Sigmoid colon (tissue), 7 donors: ENCODE data around the gene CNOT1. TPM values are rescaled to one million over a fixed set of nuclear protein-coding genes. Genes with fewer than 3 reads are reported as not detected.

Experiments
- DNase-seq: peaks from one replicate; pipeline ENCODE4 v3.0.0-alpha.2; 2019
- H3K27ac ChIP-seq, 4 donors: fragments of 200-600 bp; sonication (generic); one replicate each; pipeline ENCODE4 v1.5.1; 2016 to 2019; ENCODE audit warnings: mild to moderate bottlenecking in 1 of 4
- H3K27me3 ChIP-seq, 3 donors: fragments of 200-600 bp; sonication (generic); one replicate each; pipeline ENCODE4 v1.5.1; 2019; ENCODE audit warnings: mild to moderate bottlenecking in 1 of 3
- H3K36me3 ChIP-seq, 4 donors: fragments of 200-600 bp; sonication (generic); one replicate each; pipeline ENCODE4 v1.5.1; 2016 to 2019
- H3K4me1 ChIP-seq, 4 donors: fragments of 200-600 bp; sonication (generic); one replicate each; pipeline ENCODE4 v1.5.1; 2017 to 2019
- H3K4me3 ChIP-seq, 4 donors: fragments of 200-600 bp; sonication (generic); one replicate each; pipeline ENCODE4 v1.5.1; 2017 to 2019; ENCODE audit warnings: mild to moderate bottlenecking in 2 of 4, moderate library complexity in 1 of 4
- H3K9me3 ChIP-seq, 4 donors: fragments of 200-600 bp in 3 of 4; sonication (generic) in 3 of 4; one replicate each; pipeline versions ENCODE4 v1.5.1 to v1.6.1; 2013 to 2019
- CTCF ChIP-seq, 4 experiments: fragments of 450-650 bp in 3 of 4; fragments of 200-600 bp in 1 of 4; IDR thresholded peaks; one replicate each; pipeline ENCODE4 v1.5.1; 2016 to 2019; ENCODE audit warnings: antibody characterized with exemption in 4 of 4, mild to moderate bottlenecking in 3 of 4, moderate library complexity in 2 of 4
- EP300 ChIP-seq, 4 donors: sonication (generic); formaldehyde crosslinking; IDR thresholded peaks; one replicate each; pipeline ENCODE4 v1.6.1; 2017; ENCODE audit warnings: antibody characterized with exemption in 4 of 4
- POLR2A ChIP-seq, 2 donors: fragments of 450-650 bp; IDR thresholded peaks; one replicate each; pipeline ENCODE4 v1.6.1; 2016; ENCODE audit warnings: antibody characterized with exemption in 2 of 2, mild to moderate bottlenecking in 2 of 2, moderate library complexity in 2 of 2
- POLR2AphosphoS5 ChIP-seq, 4 donors: sonication (generic); formaldehyde crosslinking; IDR thresholded peaks; one replicate each; pipeline ENCODE4 v1.6.1; 2017; ENCODE audit warnings: antibody characterized with exemption in 4 of 4
- WGBS, 2 donors: extraction: QIAGEN DNeasy Blood & Tissue Kit; methylation state at CpG; one replicate each; pipeline ENCODE4 v1.1.7; 2013; 5-methylcytosine and 5-hydroxymethylcytosine counted together
- intact Hi-C: fragments of 100-400 bp; cut with DNase I; formaldehyde crosslinking; loops from one replicate; pipeline ENCODE4 v1.15.1; 2023
- polyA plus RNA-seq, 3 donors: library from polyadenylated mRNA; stranded (reverse); fragments of 200-250 nt; gene quantifications; one replicate each; pipeline ENCODE4 v1.2.3, GENCODE V29; 2013
- total RNA-seq, 4 donors: library from RNA; depleted of rRNA; stranded (reverse); fragments of >200 nt; gene quantifications; one replicate each; pipeline ENCODE4 v1.1.0, GENCODE V29; 2016
- donor health status: healthy with polysubstance abuse.
- donor health status: Bipolar disorder and iron deficiency.
- donor health status: healthy.

Gene CNOT1
- total and polyA plus RNA-seq, 7 donors = 61.3 to 112 (median 79.6) TPM

- no peaks in the 10 kb centered on the region for H3K27me3 ChIP-seq
- WGBS, 2 donors = 93 to 96% methylated on average over 3 of the region's 3 CpGs
- peaks cover 55 to 100% (median 72%) of the 10 kb centered on the region in 4 donors for H3K36me3 ChIP-seq
- H3K4me3 ChIP-seq = no peak overlapping the region
- H3K4me1 ChIP-seq = no peaks in the 10 kb centered on the region
- intact Hi-C loops = no loop called here
- TF ChIP-seq POLR2A (IDR thresholded peaks at IDR 0.05) (no peak), EP300 (IDR thresholded peaks at IDR 0.05) (no peak), POLR2AphosphoS5 (IDR thresholded peaks at IDR 0.05) (no peak), CTCF (IDR thresholded peaks at IDR 0.05) (no peak)
- H3K27ac ChIP-seq = no peak overlapping the region
- DNase-seq = no peak
- no peaks in the 10 kb centered on the region for H3K9me3 ChIP-seq
Measured at GRCh38 chr16:58535100-58535499, 94.5 kb downstream of the CNOT1 start.

- H3K4me1 ChIP-seq = no peaks in the 10 kb centered on the region
- WGBS, 2 donors = 95 to 97% methylated on average over 14 of the region's 14 CpGs
Measured at GRCh38 chr16:58533751-58534470, 95.7 kb downstream of the CNOT1 start.

GRCh38 chr16:58532414-58532813, 97.2 kb downstream of the CNOT1 start:
- Histone ChIP-seq H3K36me3 (peaks cover 52 to 100% (median 65%) of the 10 kb centered on the region in 4 donors), H3K9me3 (no peaks in the 10 kb centered on the region), H3K27ac (no peak overlapping the region), H3K27me3 (no peaks in the 10 kb centered on the region), H3K4me1 (no peaks in the 10 kb centered on the region), H3K4me3 (no peak overlapping the region)
- intact Hi-C loops = no loop called here
- DNase-seq = no peak
- TF ChIP-seq EP300 (IDR thresholded peaks at IDR 0.05) (no peak), POLR2A (IDR thresholded peaks at IDR 0.05) (no peak), POLR2AphosphoS5 (IDR thresholded peaks at IDR 0.05) (no peak), CTCF (IDR thresholded peaks at IDR 0.05) (no peak)
- WGBS, 2 donors = 67 to 87% methylated on average over 3 of the region's 3 CpGs

More at GRCh38 chr16:58533751-58534470, 95.7 kb downstream of the CNOT1 start:
- Histone ChIP-seq H3K27me3 (no peaks in the 10 kb centered on the region), H3K27ac (no peak overlapping the region), H3K9me3 (no peaks in the 10 kb centered on the region), H3K4me3 (no peak overlapping the region), H3K36me3 (peaks cover 55 to 100% (median 67%) of the 10 kb centered on the region in 4 donors)
- no peak for DNase-seq
- intact Hi-C loops = no loop called here
- TF ChIP-seq POLR2AphosphoS5 (IDR thresholded peaks at IDR 0.05) (no peak), EP300 (IDR thresholded peaks at IDR 0.05) (no peak), CTCF (IDR thresholded peaks at IDR 0.05) (no peak), POLR2A (IDR thresholded peaks at IDR 0.05) (no peak)

GRCh38 chr16:58530179-58530578, 99.4 kb downstream of the CNOT1 start:
- DNase-seq = no peak
- 94% methylated on average over 5 of the region's 5 CpGs for WGBS, 2 donors
- intact Hi-C loops = no loop called here
- no peak overlapping the region for H3K27ac ChIP-seq
- no peak overlapping the region for H3K4me3 ChIP-seq
- no peaks in the 10 kb centered on the region for H3K4me1 ChIP-seq
- peaks cover 54 to 100% (median 62%) of the 10 kb centered on the region in 4 donors for H3K36me3 ChIP-seq
- H3K27me3 ChIP-seq = no peaks in the 10 kb centered on the region
- TF ChIP-seq POLR2A (IDR thresholded peaks at IDR 0.05) (no peak), CTCF (IDR thresholded peaks at IDR 0.05) (no peak), POLR2AphosphoS5 (IDR thresholded peaks at IDR 0.05) (no peak), EP300 (IDR thresholded peaks at IDR 0.05) (no peak)
- H3K9me3 ChIP-seq = no peaks in the 10 kb centered on the region
